IMR-90 (cell line): Measurements from ENCODE around the gene DGKE. TPM values are rescaled to one million over a fixed set of nuclear protein-coding genes. Genes with fewer than 3 reads are reported as not detected.

Experiments used
- ATAC-seq: fragments of 200-7000 bp; cut with Tn5 transposase; 2 replicates; pipeline ENCODE4 v1.9.1; 2020; ENCODE audit warnings: low read depth, mild to moderate bottlenecking, moderate library complexity
- BruUV-seq: library from RNA; stranded (reverse); fragments of 400-500 nt; replicated peaks from 2 replicates; lab custom pipeline; 2021; lab: Mats Ljungman, UMichigan
- CTCF ChIA-PET: fragments of 300-600 bp; formaldehyde crosslinking; extraction: SDS; loops from one replicate; lab custom pipeline; 2021; ENCODE audit warnings: antibody characterized with exemption; lab: Yijun Ruan, JAX
- POLR2A ChIA-PET: fragments of 300-600 bp; sonication (Branson Sonifier 250); formaldehyde crosslinking; loops from one replicate; lab custom pipeline; 2022; ENCODE audit warnings: antibody characterized with exemption; ENCODE audit not compliant: unreplicated experiment; lab: Charles Lee
- DNase-seq: peaks from one replicate; pipeline ENCODE4 v3.0.0; 2013
- H2AFZ ChIP-seq: replicated peaks from 2 replicates; pipeline ENCODE3; 2013; ENCODE audit warnings: low read length, mild to moderate bottlenecking; ENCODE audit not compliant: poor library complexity
- H2AK5ac ChIP-seq: 2 replicates; pipeline ENCODE4 v1.6.1; 2013; ENCODE audit warnings: low read depth, low read length, inconsistent platforms
- H2AK9ac ChIP-seq: replicated peaks from 2 replicates; pipeline ENCODE3; 2013; ENCODE audit warnings: mild to moderate bottlenecking, low read depth, low read length, moderate library complexity; ENCODE audit not compliant: poor library complexity
- H2BK120ac ChIP-seq: 2 replicates; pipeline ENCODE4 v1.6.1; 2013; ENCODE audit warnings: low read depth, low read length, inconsistent platforms
- H2BK15ac ChIP-seq: 3 replicates; pipeline ENCODE4 v1.6.1; 2013; ENCODE audit warnings: low read depth, low read length, inconsistent platforms
- H2BK20ac ChIP-seq: 2 replicates; pipeline ENCODE4 v1.6.1; 2013; ENCODE audit warnings: low read depth, mild to moderate bottlenecking, inconsistent platforms, low read length, moderate library complexity
- H2BK5ac ChIP-seq: 2 replicates; pipeline ENCODE4 v1.6.1; 2013; ENCODE audit warnings: mild to moderate bottlenecking, low read depth, low read length, inconsistent platforms; ENCODE audit not compliant: poor library complexity, severe bottlenecking
- H3K14ac ChIP-seq: replicated peaks from 2 replicates; pipeline ENCODE4 v1.6.1; 2013; ENCODE audit warnings: low read depth, low read length, inconsistent platforms
- H3K18ac ChIP-seq: 2 replicates; pipeline ENCODE4 v1.6.1; 2013; ENCODE audit warnings: low read depth, low read length, control low read depth
- H3K23ac ChIP-seq: 2 replicates; pipeline ENCODE4 v1.6.1; 2013; ENCODE audit warnings: low read depth, low read length, inconsistent platforms
- H3K27ac ChIP-seq: 2 replicates; pipeline ENCODE4 v1.5.1; 2013; ENCODE audit warnings: mild to moderate bottlenecking, control low read depth, low read length; ENCODE audit not compliant: insufficient read depth
- H3K27me3 ChIP-seq: 2 replicates; pipeline ENCODE4 v1.6.1; 2013; ENCODE audit warnings: low read length; ENCODE audit not compliant: control insufficient read depth, insufficient read depth
- H3K36me3 ChIP-seq: 2 replicates; pipeline ENCODE4 v1.6.1; 2013; ENCODE audit warnings: low read length, mixed read lengths; ENCODE audit not compliant: control insufficient read depth, insufficient read depth
- H3K4ac ChIP-seq: 2 replicates; pipeline ENCODE4 v1.6.1; 2013; ENCODE audit warnings: low read depth, low read length, inconsistent platforms
- H3K4me1 ChIP-seq: 2 replicates; pipeline ENCODE4 v1.6.1; 2013; ENCODE audit warnings: low read length, mixed read lengths; ENCODE audit not compliant: control insufficient read depth, insufficient read depth
- H3K4me2 ChIP-seq: 2 replicates; pipeline ENCODE4 v1.6.1; 2013; ENCODE audit warnings: low read depth, mild to moderate bottlenecking, control low read depth, low read length, moderate library complexity
- H3K4me3 ChIP-seq: 2 replicates; pipeline ENCODE4 v1.5.1; 2013; ENCODE audit warnings: low read depth, mild to moderate bottlenecking, control low read depth, low read length, moderate library complexity; ENCODE audit not compliant: insufficient read depth
- H3K56ac ChIP-seq: 2 replicates; pipeline ENCODE4 v1.6.1; 2013; ENCODE audit warnings: low read length, inconsistent platforms; ENCODE audit not compliant: insufficient read depth; ENCODE audit errors: extremely low read depth
- H3K79me1 ChIP-seq, 2 experiments: 2 replicates each; pipeline ENCODE4 v1.6.1; 2013; ENCODE audit warnings: low read length in 2 of 2, inconsistent platforms in 1 of 2, low read depth in 1 of 2
- H3K9ac ChIP-seq: 2 replicates; pipeline ENCODE4 v1.6.1; 2013; ENCODE audit warnings: low read depth, low read length, control low read depth
- H3K9me1 ChIP-seq: 2 replicates; pipeline ENCODE4 v1.6.1; 2013; ENCODE audit warnings: low read length, inconsistent platforms; ENCODE audit not compliant: insufficient read depth
- H3K9me3 ChIP-seq: 2 replicates; pipeline ENCODE4 v1.6.1; 2013; ENCODE audit warnings: low read length; ENCODE audit not compliant: control insufficient read depth, insufficient read depth
- H4K20me1 ChIP-seq: 2 replicates; pipeline ENCODE4 v1.6.1; 2013; ENCODE audit warnings: low read length, inconsistent platforms; ENCODE audit not compliant: insufficient read depth
- H4K5ac ChIP-seq: 2 replicates; pipeline ENCODE4 v1.6.1; 2013; ENCODE audit warnings: mild to moderate bottlenecking, low read depth, low read length, control low read depth
- H4K8ac ChIP-seq, 2 experiments: 2 replicates each; pipeline ENCODE4 v1.6.1; 2013; ENCODE audit warnings: low read depth in 2 of 2, low read length in 2 of 2, control low read depth in 1 of 2, inconsistent platforms in 1 of 2
- H4K91ac ChIP-seq: 2 replicates; pipeline ENCODE4 v1.6.1; 2013; ENCODE audit warnings: low read depth, low read length, inconsistent platforms; ENCODE audit not compliant: insufficient read depth
- BHLHE40 ChIP-seq: fragments of 150-350 bp; IDR thresholded peaks from 2 replicates; pipeline ENCODE4 v1.6.1; 2016; ENCODE audit warnings: mild to moderate bottlenecking, low read depth, low read length
- CEBPB ChIP-seq: IDR thresholded peaks from 2 replicates; pipeline ENCODE4 v1.6.1; 2012; ENCODE audit warnings: low read depth, low read length, improper control_type of control experiment
- CHD1 ChIP-seq: IDR thresholded peaks from 2 replicates; pipeline ENCODE4 v1.6.1; 2012; ENCODE audit warnings: low read depth, low read length, improper control_type of control experiment
- CTCF ChIP-seq: conservative IDR thresholded peaks from 2 replicates; pipeline ENCODE4 v1.5.1; 2012; ENCODE audit warnings: mild to moderate bottlenecking, low read depth, low read length, improper control_type of control experiment
- FOS ChIP-seq: fragments of 150-350 bp; IDR thresholded peaks from 2 replicates; pipeline ENCODE4 v1.6.1; 2016; ENCODE audit warnings: low read depth, low read length
- MAFK ChIP-seq: IDR thresholded peaks from 2 replicates; pipeline ENCODE4 v1.6.1; 2012; ENCODE audit warnings: low read depth, low read length, improper control_type of control experiment
- MXI1 ChIP-seq: IDR thresholded peaks from 2 replicates; pipeline ENCODE4 v1.6.1; 2012; ENCODE audit warnings: low read depth, mild to moderate bottlenecking, low read length, moderate library complexity, borderline replicate concordance
- NFE2L2 ChIP-seq: fragments of 150-350 bp; IDR thresholded peaks from 2 replicates; pipeline ENCODE4 v1.6.1; 2016; ENCODE audit warnings: low read depth, mild to moderate bottlenecking, low read length
- POLR2A ChIP-seq: IDR thresholded peaks from 2 replicates; pipeline ENCODE4 v1.6.1; 2012; ENCODE audit warnings: mild to moderate bottlenecking, low read depth, low read length
- RAD21 ChIP-seq: IDR thresholded peaks from 2 replicates; pipeline ENCODE4 v1.6.1; 2012; ENCODE audit warnings: low read length, improper control_type of control experiment
- RCOR1 ChIP-seq: IDR thresholded peaks from 2 replicates; pipeline ENCODE4 v1.6.1; 2012; ENCODE audit warnings: mild to moderate bottlenecking, low read length, improper control_type of control experiment; ENCODE audit not compliant: insufficient replicate concordance
- RFX5 ChIP-seq: IDR thresholded peaks from 2 replicates; pipeline ENCODE4 v1.8.0; 2012; ENCODE audit warnings: low read depth, mild to moderate bottlenecking, low read length, moderate library complexity
- SMC3 ChIP-seq: fragments of 150-350 bp; IDR thresholded peaks from 2 replicates; pipeline ENCODE4 v1.6.1; 2016; ENCODE audit warnings: low read depth, mild to moderate bottlenecking, antibody characterized with exemption, low read length, moderate library complexity
- USF2 ChIP-seq: fragments of 150-350 bp; IDR thresholded peaks from 2 replicates; pipeline ENCODE4 v1.6.1; 2017; ENCODE audit warnings: mild to moderate bottlenecking, antibody characterized with exemption, low read length, low read depth
- WGBS, 2 experiments: methylation state at CpG; one replicate each; pipeline versions ENCODE4 v1.1.5 to v1.1.7; 2013; ENCODE audit warnings: missing lambda C conversion rate in 2 of 2; ENCODE audit not compliant: insufficient read length in 1 of 2; ENCODE audit errors: extremely low coverage in 2 of 2; 5-methylcytosine and 5-hydroxymethylcytosine counted together
- dilution Hi-C: fragments of 300-500 bp; cut with HindIII; formaldehyde crosslinking; loops from one replicate; pipeline ENCODE4 v1.14.3; 2018; ENCODE audit warnings: low sequenced_read_pairs; ENCODE audit not compliant: unreplicated experiment
- in situ Hi-C: fragments of 300-500 bp; cut with MboI; formaldehyde crosslinking; loops from 3 replicates; pipeline ENCODE4 v1.14.3; 2019; ENCODE audit warnings: low sequenced_read_pairs, inconsistent platforms, mixed read lengths
- intact Hi-C: fragments of 100-400 bp; cut with micrococcal nuclease; formaldehyde crosslinking; loops from 2 replicates; pipeline ENCODE4 v1.10.0; 2022
- polyA plus RNA-seq, 3 experiments: library from polyadenylated mRNA; depleted of rRNA; stranded (reverse); fragments of >200 nt; gene quantifications; 2 replicates each; pipeline ENCODE4 v1.2.3, GENCODE V29; 2012; ENCODE audit warnings: low replicate concordance in 1 of 3
- total RNA-seq: library from RNA; depleted of rRNA; stranded (reverse); fragments of >200 nt; gene quantifications from 2 replicates; pipeline ENCODE4 v1.2.3, GENCODE V29; 2012

Gene DGKE
- total and polyA plus RNA-seq, 2 of the 4 experiments (the other 2 are of a cell fraction): 3.9 to 5.0 TPM

- H2AFZ ChIP-seq: peak overlapping the region; percentile 0
- no peaks in the 10 kb centered on the region for H4K20me1 ChIP-seq
- in situ Hi-C loops (no loop called here), intact Hi-C loops (no loop called here), dilution Hi-C loops (no loop called here)
- H2BK5ac ChIP-seq: no peak overlapping the region
- ATAC-seq: no peak
- H3K4me3 ChIP-seq: no peak overlapping the region
- no peak overlapping the region for H3K23ac ChIP-seq
- ChIA-PET CTCF (interaction anchor here (0.5 to 1.1 kb wide), 2 partner anchors 11 to 26 kb away, joined by 3 to 4 read pairs; no protein-coding TSS in a partner anchor), POLR2A (no interaction called here)
- no peak overlapping the region for H3K18ac ChIP-seq
- H3K9me1 ChIP-seq: peaks cover 5% of the 10 kb centered on the region; the same call in 1 of the 2 replicates
- H3K79me1 ChIP-seq: 0 out of 4 replicates have a peak, but pooled peaks cover 0 to 5% of the 10 kb centered on the region in 2 experiments
- no peaks in the 10 kb centered on the region for H3K4me1 ChIP-seq
- no TSS peak for BruUV-seq
- H2BK120ac ChIP-seq: no peak overlapping the region
- H3K56ac ChIP-seq: no peak overlapping the region
- no peak overlapping the region for H3K9ac ChIP-seq
- no peak overlapping the region for H3K14ac ChIP-seq
- no peak for TF ChIP-seq SMC3
- no peak for TF ChIP-seq NFE2L2
- no peak for TF ChIP-seq BHLHE40
- TF ChIP-seq RFX5: no peak
- no peak for TF ChIP-seq CHD1
- TF ChIP-seq CTCF: no peak
- no peak for TF ChIP-seq USF2
- TF ChIP-seq MXI1: no peak
- TF ChIP-seq MAFK: no peak
- TF ChIP-seq RCOR1: no peak
- no peak for TF ChIP-seq CEBPB
- no peak for TF ChIP-seq RAD21
- TF ChIP-seq POLR2A: no peak
- TF ChIP-seq FOS: no peak
- H2BK15ac ChIP-seq: no peak overlapping the region
- H3K4me2 ChIP-seq: no peak overlapping the region
- H2BK20ac ChIP-seq: no peak overlapping the region
- no peak overlapping the region for H2AK9ac ChIP-seq
- no peak overlapping the region for H3K27ac ChIP-seq
- no peak overlapping the region for H4K8ac ChIP-seq
- no peak for DNase-seq
- no peak overlapping the region for H4K91ac ChIP-seq
- no CpG with 5 or more reads among the region's 6 CpGs for WGBS, 2 experiments
- H3K9me3 ChIP-seq: peaks cover 3% of the 10 kb centered on the region; the same call in 1 of the 2 replicates
- peaks cover 17% of the 10 kb centered on the region for H3K36me3 ChIP-seq
- H3K4ac ChIP-seq: no peak overlapping the region
- H4K5ac ChIP-seq: no peak overlapping the region
- no peaks in the 10 kb centered on the region for H3K27me3 ChIP-seq
- H2AK5ac ChIP-seq: no peak overlapping the region
These were observed 50.7 kb downstream of the DGKE start for GRCh38 chr17:56884483-56885311.
